Testis (tissue), 3 donors: ENCODE measurements around the gene ARRB2. TPM values are rescaled to one million over a fixed set of nuclear protein-coding genes. Genes with fewer than 3 reads are reported as not detected.

Source experiments
- DNase-seq: peaks from one replicate; pipeline ENCODE4 v3.0.0-alpha.2; 2019
- H3K27ac ChIP-seq, 2 donors: fragments of 200-600 bp; sonication (generic); one replicate each; pipeline ENCODE4 v1.5.1; 2019
- H3K27me3 ChIP-seq: fragments of 200-600 bp; sonication (generic); one replicate; pipeline ENCODE4 v1.5.1; 2019
- H3K36me3 ChIP-seq: fragments of 200-600 bp; sonication (generic); one replicate; pipeline ENCODE4 v1.5.1; 2017; ENCODE audit warnings: low read depth; ENCODE audit errors: missing control alignments
- H3K4me1 ChIP-seq: fragments of 200-600 bp; sonication (generic); one replicate; pipeline ENCODE4 v1.5.1; 2019
- H3K4me3 ChIP-seq, 2 donors: fragments of 200-600 bp; sonication (generic); one replicate each; pipeline ENCODE4 v1.5.1; 2017 to 2019
- H3K9me3 ChIP-seq: fragments of 200-600 bp; sonication (generic); one replicate; pipeline ENCODE4 v1.5.1; 2017
- CTCF ChIP-seq, 3 experiments: fragments of 450-650 bp in 2 of 3; fragments of 200-600 bp in 1 of 3; sonication (generic) in 1 of 3; IDR thresholded peaks; one replicate each; pipeline ENCODE4 v1.5.1; 2016 to 2019; ENCODE audit warnings: antibody characterized with exemption in 3 of 3, mild to moderate bottlenecking in 2 of 3, moderate library complexity in 1 of 3
- POLR2A ChIP-seq: fragments of 450-650 bp; IDR thresholded peaks from one replicate; pipeline ENCODE4 v1.6.1; 2017; ENCODE audit warnings: antibody characterized with exemption, mild to moderate bottlenecking, moderate library complexity
- WGBS, 2 donors: methylation state at CpG; one replicate each; pipeline ENCODE4 v1.1.5; 2018; 5-methylcytosine and 5-hydroxymethylcytosine counted together
- intact Hi-C: fragments of 100-400 bp; cut with DNase I; formaldehyde crosslinking; loops from one replicate; pipeline ENCODE4 v1.15.1; 2023; ENCODE audit warnings: low total_unique reads
- polyA plus RNA-seq: library from polyadenylated mRNA; stranded (reverse); fragments of 350-450 nt; fragmentation: Illumina TruSeq; extraction: RNeasy Lipid Tissue Mini Kit (QIAGEN cat#74804); gene quantifications from one replicate; pipeline ENCODE4 v1.2.3, GENCODE V29; 2014; ENCODE audit warnings: low read depth, low replicate concordance; ENCODE audit not compliant: insufficient read depth
- total RNA-seq, 2 donors: library from RNA; depleted of rRNA; stranded (reverse); fragments of >200 nt; gene quantifications; one replicate each; pipeline ENCODE4 v1.2.3, GENCODE V29; 2016

The ARRB2 gene
- total and polyA plus RNA-seq, 3 donors from 2014 or later = 13.5 to 23.0 (median 19.5) TPM

DNA sequence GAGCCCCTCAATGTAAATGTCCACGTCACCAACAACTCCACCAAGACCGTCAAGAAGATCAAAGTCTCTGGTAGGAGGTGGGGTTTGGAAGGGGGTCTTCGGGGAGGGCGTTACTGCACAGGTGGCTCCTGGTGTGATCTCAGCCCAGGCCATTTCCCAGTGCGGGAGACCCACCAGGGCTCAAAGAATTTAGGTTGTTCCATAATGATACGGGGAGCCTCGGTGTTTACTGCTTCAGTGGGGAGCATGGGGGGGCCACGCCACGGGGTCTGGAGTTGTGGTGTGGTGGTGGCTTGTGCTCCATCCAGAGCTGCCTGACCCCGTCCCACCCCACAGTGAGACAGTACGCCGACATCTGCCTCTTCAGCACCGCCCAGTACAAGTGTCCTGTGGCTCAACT, 7.8 kb downstream of the ARRB2 start:
- Histone ChIP-seq H3K27ac (no peak overlapping the region), H3K9me3 (no peaks in the 10 kb centered on the region), H3K36me3 (no peaks in the 10 kb centered on the region), H3K4me1 (no peaks in the 10 kb centered on the region), H3K4me3 (no peak overlapping the region), H3K27me3 (no peaks in the 10 kb centered on the region)
- WGBS, 2 donors = 93 to 95% methylated on average over 12 to 13 of the region's 13 CpGs
- intact Hi-C loops = no loop called here
- DNase-seq = no peak
- TF ChIP-seq CTCF (IDR thresholded peaks at IDR 0.05) (no peak), POLR2A (no peak)

- H3K9me3 ChIP-seq = no peaks in the 10 kb centered on the region
- no peak for TF ChIP-seq POLR2A
- no peaks in the 10 kb centered on the region for H3K4me1 ChIP-seq
- no peak overlapping the region for H3K27ac ChIP-seq
- intact Hi-C loops = no loop called here
- WGBS, 2 donors = 78 to 85% methylated on average over 10 of the region's 10 CpGs
- DNase-seq = no peak
- H3K27me3 ChIP-seq = no peaks in the 10 kb centered on the region
- no peaks in the 10 kb centered on the region for H3K36me3 ChIP-seq
- H3K4me3 ChIP-seq = no peak overlapping the region
Measured at GRCh38 chr17:4719146-4719545, 8.7 kb downstream of the ARRB2 start.

DNA sequence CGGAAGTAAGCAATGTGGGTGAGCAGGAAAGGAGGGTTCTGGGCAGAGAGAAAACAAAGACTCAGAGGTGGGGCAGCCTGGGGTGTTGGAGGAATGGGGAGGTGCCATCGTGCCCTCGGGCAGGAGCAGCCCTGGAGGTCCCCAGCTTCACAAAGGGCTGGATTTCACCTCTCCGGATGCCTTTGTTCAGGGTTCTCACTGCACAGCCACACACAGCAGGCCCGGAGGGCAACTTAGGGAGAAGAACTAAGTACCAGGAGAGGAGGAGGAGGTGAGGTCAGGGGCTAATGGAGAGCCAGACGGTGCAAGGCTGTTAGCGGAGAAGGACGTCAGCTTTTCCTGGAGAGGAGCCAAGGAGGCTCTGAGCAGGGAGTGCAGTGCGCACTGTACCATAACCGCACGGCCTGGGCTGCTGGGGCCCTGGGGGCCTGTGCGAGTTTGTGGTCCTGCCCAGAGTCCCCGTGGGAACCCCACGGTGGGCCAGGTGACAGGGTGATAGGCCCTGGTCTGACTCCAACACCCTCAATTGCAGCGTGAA, 9.3 kb downstream of the ARRB2 start:
- H3K27ac ChIP-seq = no peak overlapping the region
- 65 to 67% methylated on average over 6 to 15 of the region's 15 CpGs for WGBS, 2 donors
- TF ChIP-seq CTCF (IDR thresholded peaks at IDR 0.05) (no peak), POLR2A (no peak)
- DNase-seq = peak; percentile 47
- H3K4me1 ChIP-seq = no peaks in the 10 kb centered on the region
- no peaks in the 10 kb centered on the region for H3K9me3 ChIP-seq
- intact Hi-C loops = no loop called here
- H3K4me3 ChIP-seq = no peak overlapping the region
- H3K27me3 ChIP-seq = no peaks in the 10 kb centered on the region
- H3K36me3 ChIP-seq = no peaks in the 10 kb centered on the region

DNA sequence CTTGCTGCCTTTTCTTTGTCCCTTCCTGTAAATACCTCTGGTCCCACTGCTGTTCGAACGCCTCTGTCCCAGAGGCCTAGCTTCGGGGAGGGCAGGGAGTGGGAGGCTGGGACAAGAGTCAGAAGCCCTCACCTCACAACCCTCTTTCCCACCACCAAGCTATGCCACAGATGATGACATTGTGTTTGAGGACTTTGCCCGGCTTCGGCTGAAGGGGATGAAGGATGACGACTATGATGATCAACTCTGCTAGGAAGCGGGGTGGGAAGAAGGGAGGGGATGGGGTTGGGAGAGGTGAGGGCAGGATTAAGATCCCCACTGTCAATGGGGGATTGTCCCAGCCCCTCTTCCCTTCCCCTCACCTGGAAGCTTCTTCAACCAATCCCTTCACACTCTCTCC, 10.4 kb downstream of the ARRB2 start:
- Histone ChIP-seq H3K9me3 (no peaks in the 10 kb centered on the region), H3K4me1 (no peaks in the 10 kb centered on the region), H3K27ac (no peak overlapping the region), H3K36me3 (no peaks in the 10 kb centered on the region), H3K27me3 (no peaks in the 10 kb centered on the region), H3K4me3 (no peak overlapping the region)
- 93% methylated on average over 7 of the region's 7 CpGs for WGBS, 2 donors
- TF ChIP-seq CTCF (IDR thresholded peaks at IDR 0.05) = no peak
- TF ChIP-seq POLR2A = no peak
- no peak for DNase-seq
- intact Hi-C loops = no loop called here

- Histone ChIP-seq H3K36me3 (no peaks in the 10 kb centered on the region), H3K4me1 (no peaks in the 10 kb centered on the region), H3K4me3 (no peak overlapping the region), H3K27ac (no peak overlapping the region), H3K9me3 (no peaks in the 10 kb centered on the region), H3K27me3 (no peaks in the 10 kb centered on the region)
- intact Hi-C loops = no loop called here
- DNase-seq = peak; percentile 40
- 64 to 70% methylated on average over 20 of the region's 20 CpGs for WGBS, 2 donors
- TF ChIP-seq CTCF (IDR thresholded peaks at IDR 0.05) (no peak), POLR2A (no peak)
Measured at GRCh38 chr17:4721203-4722135, 11.0 kb downstream of the ARRB2 start.
